Activated naive CD4-positive, alpha-beta T cell treated with anti-CD3 and anti-CD28 coated beads for 36 hours (primary cell): ENCODE measurements around the gene CEP104. TPM values are rescaled to one million over a fixed set of nuclear protein-coding genes. Genes with fewer than 3 reads are reported as not detected.

Experiments used
- CTCF ChIA-PET: fragments of 350-600 bp; sonication (Branson Sonifier 250); formaldehyde crosslinking; loops from one replicate; lab custom pipeline; 2021; ENCODE audit warnings: antibody characterized with exemption; lab: Charles Lee
- DNase-seq: peaks from one replicate; pipeline ENCODE4 v3.0.0-alpha.2; 2020
- H3K27ac Mint-ChIP-seq: one replicate; pipeline ENCODE4 v1.8.0; 2021; ENCODE audit warnings: mild to moderate bottlenecking, mixed read lengths
- H3K27me3 Mint-ChIP-seq: one replicate; pipeline ENCODE4 v1.8.0; 2021; ENCODE audit warnings: low read depth, mixed read lengths
- H3K36me3 Mint-ChIP-seq: one replicate; pipeline ENCODE4 v1.8.0; 2021; ENCODE audit warnings: low read depth, mixed read lengths
- H3K4me1 Mint-ChIP-seq: one replicate; pipeline ENCODE4 v1.8.0; 2021; ENCODE audit warnings: low read depth, mixed read lengths
- H3K4me3 Mint-ChIP-seq: one replicate; pipeline ENCODE4 v1.8.0; 2021; ENCODE audit warnings: mild to moderate bottlenecking, moderate library complexity, mixed read lengths
- H3K9me3 Mint-ChIP-seq: one replicate; pipeline ENCODE4 v1.8.0; 2021; ENCODE audit warnings: mixed read lengths
- intact Hi-C: fragments of 100-400 bp; cut with micrococcal nuclease; formaldehyde crosslinking; loops from one replicate; pipeline ENCODE4 v1.15.1; 2023
- total RNA-seq, 2 experiments: library from RNA; stranded (reverse); gene quantifications; one replicate each; pipeline ENCODE4 v1.2.3, GENCODE V29; 2021

Gene CEP104
- total RNA-seq, 2 experiments from 2014 or later, result 25.4 to 27.3 TPM

GRCh38 chr1:3786468-3787348 is 70.3 kb downstream of the CEP104 start:
- H3K9me3 Mint-ChIP-seq, result no peaks in the 10 kb centered on the region
- H3K4me3 Mint-ChIP-seq, result no peak overlapping the region
- CTCF ChIA-PET, result interaction anchor here (0.6 to 1.3 kb wide), 2 partner anchors 8 to 15 kb away, joined by 3 read pairs; no protein-coding TSS in a partner anchor
- peaks cover 18% of the 10 kb centered on the region for H3K36me3 Mint-ChIP-seq
- DNase-seq, result no peak
- H3K27ac Mint-ChIP-seq, result no peak overlapping the region
- peaks cover 12% of the 10 kb centered on the region for H3K4me1 Mint-ChIP-seq
- H3K27me3 Mint-ChIP-seq, result no peaks in the 10 kb centered on the region
- intact Hi-C loops, result no loop called here

- Mint-ChIP-seq H3K27ac (no peak overlapping the region), H3K36me3 (peaks cover 23% of the 10 kb centered on the region), H3K9me3 (no peaks in the 10 kb centered on the region), H3K4me1 (peaks cover 10% of the 10 kb centered on the region), H3K27me3 (no peaks in the 10 kb centered on the region), H3K4me3 (no peak overlapping the region)
- intact Hi-C loops, result no loop called here
- CTCF ChIA-PET, result no interaction called here
- DNase-seq, result no peak
Observed at GRCh38 chr1:3785456-3786157, 71.4 kb downstream of the CEP104 start.

GRCh38 chr1:3785045-3785444 is 72.0 kb downstream of the CEP104 start:
- Mint-ChIP-seq H3K27me3 (no peaks in the 10 kb centered on the region), H3K4me1 (peaks cover 10% of the 10 kb centered on the region), H3K27ac (no peak overlapping the region), H3K36me3 (peaks cover 28% of the 10 kb centered on the region), H3K9me3 (no peaks in the 10 kb centered on the region), H3K4me3 (no peak overlapping the region)
- intact Hi-C loops, result no loop called here
- CTCF ChIA-PET, result no interaction called here
- DNase-seq, result no peak

DNA sequence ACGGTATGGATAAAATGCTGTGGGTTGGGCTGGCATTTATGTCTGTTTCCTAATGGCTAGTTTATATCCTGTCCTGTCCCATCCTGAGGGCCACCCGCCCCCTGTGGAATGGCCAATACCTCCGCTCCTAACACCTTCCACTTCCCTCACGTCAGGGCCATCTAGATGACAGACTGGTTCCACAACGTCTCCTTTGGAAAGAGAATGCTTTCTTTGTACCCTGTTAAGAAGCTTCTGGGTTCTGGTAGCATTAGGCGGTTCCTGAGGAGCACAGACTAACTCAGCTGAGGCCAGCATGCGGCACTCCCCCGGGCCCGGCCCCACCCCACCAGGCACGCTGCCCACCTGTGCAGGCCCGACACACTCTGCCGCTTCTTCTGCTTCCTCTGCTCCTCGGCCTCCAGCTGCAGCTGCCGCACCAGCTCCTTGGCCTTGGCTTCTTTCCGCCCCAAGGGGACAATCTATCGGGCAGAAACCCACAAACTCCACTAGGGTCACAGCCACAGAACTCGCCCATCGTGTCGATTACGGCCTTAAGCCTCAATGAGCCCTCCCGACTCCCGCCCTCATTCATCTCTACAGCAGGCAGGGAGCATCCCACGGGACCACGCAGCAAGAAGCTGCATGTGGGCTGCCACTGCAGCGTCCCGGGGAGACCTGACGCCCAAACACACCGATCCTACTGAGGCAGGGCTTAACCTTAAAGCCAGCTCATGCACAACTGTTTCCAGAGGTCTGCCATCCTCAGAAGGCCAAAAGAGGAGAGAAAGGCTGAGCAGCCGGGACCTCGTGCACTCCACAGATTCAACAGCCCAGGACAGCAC is 73.1 kb downstream of the CEP104 start:
- H3K27me3 Mint-ChIP-seq, result no peaks in the 10 kb centered on the region
- no peak overlapping the region for H3K4me3 Mint-ChIP-seq
- no peaks in the 10 kb centered on the region for H3K9me3 Mint-ChIP-seq
- intact Hi-C loops, result no loop called here
- DNase-seq, result no peak
- H3K27ac Mint-ChIP-seq, result no peak overlapping the region
- CTCF ChIA-PET, result interaction anchor here (0.7 kb wide), 1 partner anchor 8 kb away, joined by 3 read pairs; no protein-coding TSS in a partner anchor
- H3K4me1 Mint-ChIP-seq, result peaks cover 10% of the 10 kb centered on the region
- peaks cover 33% of the 10 kb centered on the region for H3K36me3 Mint-ChIP-seq

DNA sequence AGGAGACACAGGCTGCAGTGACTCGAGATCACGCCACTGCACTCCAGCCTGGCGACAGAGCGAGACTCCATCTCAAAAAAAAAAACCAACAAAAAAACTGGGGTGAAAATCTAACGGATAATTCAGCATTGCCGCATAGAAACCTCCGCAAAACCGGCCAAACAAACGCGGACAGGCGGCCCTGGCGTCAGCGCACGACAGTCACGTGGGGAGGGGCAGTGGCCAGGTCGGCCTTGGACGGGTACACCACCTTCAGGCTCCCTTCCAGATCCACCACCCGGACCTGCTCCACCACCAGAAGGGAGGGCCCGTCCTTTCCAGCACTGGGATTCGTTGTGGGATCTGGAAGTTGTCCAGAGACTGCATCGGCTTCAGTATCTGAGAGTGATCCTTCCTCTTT is 76.1 kb downstream of the CEP104 start:
- intact Hi-C loops, result no loop called here

DNA sequence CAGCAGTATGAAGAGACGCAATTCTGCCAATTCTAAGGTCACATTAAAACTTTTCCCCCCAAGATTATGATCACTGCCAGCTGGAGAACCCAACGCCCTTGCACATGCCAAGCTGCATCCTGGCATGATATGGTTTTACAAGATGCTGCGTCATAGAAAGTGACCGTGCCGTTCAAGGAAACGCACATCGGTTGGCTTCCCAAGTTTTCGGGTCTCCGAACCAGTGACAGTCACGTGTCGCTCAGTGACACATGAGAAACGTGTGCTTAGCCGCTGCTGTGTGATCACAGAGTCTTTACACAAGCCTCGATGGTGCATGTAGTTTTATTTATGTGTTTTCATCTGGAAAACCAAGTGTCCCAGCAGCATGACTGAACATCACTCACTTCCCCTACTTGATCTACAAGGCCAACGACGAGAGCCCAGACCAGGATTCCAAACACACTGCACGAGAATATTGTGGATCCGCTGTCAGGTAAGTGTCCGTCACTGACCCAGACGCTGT is 77.0 kb downstream of the CEP104 start:
- intact Hi-C loops, result no loop called here
- no peak overlapping the region for H3K27ac Mint-ChIP-seq
- H3K36me3 Mint-ChIP-seq, result peaks cover 20% of the 10 kb centered on the region

More for the DNA sequence above, 76.1 kb downstream of the CEP104 start:
- Mint-ChIP-seq H3K36me3 (peaks cover 27% of the 10 kb centered on the region), H3K27ac (no peak overlapping the region), H3K4me1 (no peaks in the 10 kb centered on the region), H3K4me3 (no peak overlapping the region), H3K27me3 (no peaks in the 10 kb centered on the region), H3K9me3 (no peaks in the 10 kb centered on the region)
- CTCF ChIA-PET, result no interaction called here
- no peak for DNase-seq

DNA sequence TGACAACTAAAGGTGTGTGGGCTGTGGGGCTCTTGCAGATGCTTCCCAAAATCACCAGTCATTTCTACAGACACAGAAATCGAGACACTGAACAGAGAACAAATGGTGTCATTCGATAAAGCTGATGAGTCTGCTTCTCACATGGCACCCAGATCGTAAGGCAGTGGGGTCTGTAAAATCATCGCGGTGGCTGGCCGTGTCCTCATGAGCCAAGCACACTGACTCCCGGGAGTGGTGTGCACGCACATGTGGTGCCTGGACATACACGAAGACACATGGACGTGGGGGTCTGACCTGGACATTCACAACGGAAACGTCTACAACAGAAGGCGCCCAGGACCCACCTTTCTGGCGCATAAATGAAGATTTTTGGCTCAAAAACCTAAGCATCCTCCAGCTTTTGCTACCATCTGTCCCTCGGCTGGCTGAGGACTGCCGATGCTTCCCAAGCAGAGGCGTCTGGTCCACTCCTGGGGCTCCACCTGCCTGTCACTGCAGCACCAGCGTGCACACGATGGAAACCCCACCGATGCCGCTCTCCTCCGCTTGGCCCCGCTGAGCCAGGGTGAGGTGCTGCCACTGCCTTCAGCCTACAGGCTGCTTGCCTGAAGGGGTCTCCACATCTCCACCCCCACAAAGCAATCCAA is 77.6 kb downstream of the CEP104 start:
- no peak overlapping the region for H3K4me3 Mint-ChIP-seq
- no peaks in the 10 kb centered on the region for H3K9me3 Mint-ChIP-seq
- DNase-seq, result no peak
- intact Hi-C loops, result no loop called here
- H3K36me3 Mint-ChIP-seq, result peaks cover 19% of the 10 kb centered on the region
- no peaks in the 10 kb centered on the region for H3K4me1 Mint-ChIP-seq
- CTCF ChIA-PET, result interaction anchor here (1.3 kb wide), 1 partner anchor 25 kb away, joined by 3 read pairs; no protein-coding TSS in a partner anchor
- no peak overlapping the region for H3K27ac Mint-ChIP-seq
- no peaks in the 10 kb centered on the region for H3K27me3 Mint-ChIP-seq

More for the DNA sequence above, 77.0 kb downstream of the CEP104 start:
- CTCF ChIA-PET, result no interaction called here
- DNase-seq, result no peak
- Mint-ChIP-seq H3K4me1 (no peaks in the 10 kb centered on the region), H3K4me3 (no peak overlapping the region), H3K27me3 (no peaks in the 10 kb centered on the region), H3K9me3 (no peaks in the 10 kb centered on the region)

DNA sequence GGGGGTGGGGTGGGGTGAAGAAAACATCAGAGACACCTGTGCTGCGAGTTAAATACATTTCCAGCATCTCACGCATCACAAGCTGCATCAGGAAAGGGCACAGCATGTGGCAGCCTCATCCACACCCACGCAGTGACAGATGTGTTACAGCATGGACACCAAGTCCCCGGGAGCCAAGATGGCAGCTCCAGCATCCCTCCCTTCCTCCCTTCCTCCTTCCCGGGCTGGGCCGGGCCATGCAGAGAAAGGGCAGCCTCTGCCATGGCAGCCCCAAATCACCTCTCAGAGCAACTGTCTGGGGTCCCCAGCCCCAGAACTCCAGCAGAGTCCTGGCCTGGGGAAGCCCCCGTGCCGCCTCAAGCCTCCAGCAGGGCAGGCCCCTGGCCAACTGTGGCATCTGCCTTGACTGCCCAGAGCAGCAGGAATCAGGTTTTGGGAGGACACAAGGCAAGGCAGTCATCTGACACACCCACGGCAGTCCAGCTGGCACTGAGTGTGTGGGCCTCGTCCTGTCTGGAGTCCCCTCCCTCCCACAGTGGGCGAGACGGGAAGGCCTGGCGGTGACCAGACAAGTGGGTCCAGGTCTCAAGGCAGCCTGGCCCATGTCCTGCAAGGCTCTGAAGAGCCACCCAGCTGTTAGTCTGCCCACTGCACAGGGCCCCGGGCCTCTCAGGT is 78.3 kb downstream of the CEP104 start:
- no peak overlapping the region for H3K4me3 Mint-ChIP-seq
- intact Hi-C loops, result no loop called here
- H3K36me3 Mint-ChIP-seq, result peaks cover 17% of the 10 kb centered on the region
- no peak overlapping the region for H3K27ac Mint-ChIP-seq
- H3K9me3 Mint-ChIP-seq, result no peaks in the 10 kb centered on the region
- H3K4me1 Mint-ChIP-seq, result no peaks in the 10 kb centered on the region
- DNase-seq, result no peak
- CTCF ChIA-PET, result interaction anchor here (0.5 to 1.3 kb wide), 2 partner anchors 8 to 25 kb away, joined by 3 read pairs; no protein-coding TSS in a partner anchor
- H3K27me3 Mint-ChIP-seq, result no peaks in the 10 kb centered on the region

DNA sequence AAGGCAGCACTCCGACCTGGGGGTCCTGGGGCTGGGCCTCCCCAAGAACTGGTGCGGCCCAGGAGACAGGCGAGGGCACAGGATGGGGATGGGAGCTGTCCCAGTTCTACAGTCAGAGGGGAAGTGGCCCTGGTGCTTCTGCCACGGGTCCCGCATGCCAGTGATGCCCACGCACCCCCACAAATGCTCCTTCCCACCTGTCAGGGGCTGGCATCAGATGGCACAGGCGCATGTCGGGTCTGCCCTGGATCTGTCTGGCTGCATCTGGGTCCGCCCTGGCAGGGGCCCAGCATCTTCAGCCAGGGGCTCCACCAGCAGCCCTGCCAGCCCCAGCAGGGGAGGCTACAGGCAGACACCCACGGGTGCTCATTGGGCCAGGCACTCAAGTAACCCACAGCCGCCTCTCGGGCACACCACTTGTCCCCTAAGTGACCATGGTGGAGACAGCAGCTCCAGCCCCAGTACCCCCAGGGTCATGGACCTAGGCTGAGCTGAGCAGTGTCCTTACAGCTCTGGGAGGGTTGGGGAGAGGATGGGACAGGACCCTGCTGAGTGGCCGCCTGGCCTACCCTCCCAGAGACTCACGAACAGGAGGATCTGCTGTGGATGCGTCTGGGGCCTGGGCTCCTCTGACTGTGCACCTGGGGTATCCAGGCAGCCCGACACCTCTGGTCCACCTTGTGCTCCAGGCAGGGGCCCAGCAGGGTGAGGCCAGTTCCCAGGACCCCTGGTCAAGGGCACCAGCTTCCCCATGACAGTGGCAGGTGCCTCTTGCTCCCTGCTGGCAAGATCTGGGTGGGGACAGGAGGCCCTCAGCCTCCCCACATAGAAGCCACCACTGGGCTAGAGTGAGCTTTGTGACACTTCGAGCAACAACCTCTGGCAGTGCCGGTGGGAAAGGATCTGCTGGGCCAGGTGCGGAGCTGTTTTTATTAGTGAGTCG is 79.1 kb downstream of the CEP104 start:
- intact Hi-C loops, result no loop called here
- DNase-seq, result no peak
- no peaks in the 10 kb centered on the region for H3K27me3 Mint-ChIP-seq
- no peak overlapping the region for H3K4me3 Mint-ChIP-seq
- H3K4me1 Mint-ChIP-seq, result no peaks in the 10 kb centered on the region
- no peaks in the 10 kb centered on the region for H3K9me3 Mint-ChIP-seq
- CTCF ChIA-PET, result interaction anchor here (0.5 to 1.3 kb wide), 2 partner anchors 9 to 26 kb away, joined by 3 read pairs; no protein-coding TSS in a partner anchor
- no peak overlapping the region for H3K27ac Mint-ChIP-seq
- peaks cover 17% of the 10 kb centered on the region for H3K36me3 Mint-ChIP-seq

DNA sequence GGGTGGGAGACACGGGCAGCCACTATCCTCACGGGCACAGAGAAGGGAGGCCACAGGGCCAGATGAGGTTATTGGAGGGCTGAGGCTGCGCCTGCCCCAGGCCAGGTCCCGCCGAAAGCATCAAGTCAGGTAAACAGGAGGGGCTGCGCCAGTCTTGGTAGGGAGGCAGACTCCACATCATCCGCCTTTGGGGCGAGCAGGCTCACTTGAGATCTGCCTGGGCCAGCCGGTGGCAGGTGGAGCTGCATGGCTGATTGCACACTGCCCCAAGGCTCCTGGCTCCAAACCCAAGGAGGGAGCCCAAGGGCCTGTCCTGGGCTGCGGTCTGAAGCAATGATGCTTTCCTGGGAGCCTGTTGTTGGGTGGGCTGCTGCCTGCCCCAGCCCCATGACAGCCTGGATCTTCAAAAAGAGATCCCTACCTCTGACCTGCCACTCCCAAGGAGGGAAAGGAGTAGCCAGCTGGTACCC is 79.9 kb downstream of the CEP104 start:
- H3K36me3 Mint-ChIP-seq, result peaks cover 17% of the 10 kb centered on the region
- H3K27me3 Mint-ChIP-seq, result no peaks in the 10 kb centered on the region
- H3K9me3 Mint-ChIP-seq, result no peaks in the 10 kb centered on the region
- no peaks in the 10 kb centered on the region for H3K4me1 Mint-ChIP-seq
- DNase-seq, result no peak
- no peak overlapping the region for H3K27ac Mint-ChIP-seq
- CTCF ChIA-PET, result no interaction called here
- H3K4me3 Mint-ChIP-seq, result no peak overlapping the region
- intact Hi-C loops, result no loop called here
